Measurements from ENCODE around the gene PRRX1. TPM values are rescaled to one million over a fixed set of nuclear protein-coding genes. Genes with fewer than 3 reads are reported as not detected.

Gene PRRX1
- total RNA-seq, 2 donors from 2014 or later: not detected

DNA sequence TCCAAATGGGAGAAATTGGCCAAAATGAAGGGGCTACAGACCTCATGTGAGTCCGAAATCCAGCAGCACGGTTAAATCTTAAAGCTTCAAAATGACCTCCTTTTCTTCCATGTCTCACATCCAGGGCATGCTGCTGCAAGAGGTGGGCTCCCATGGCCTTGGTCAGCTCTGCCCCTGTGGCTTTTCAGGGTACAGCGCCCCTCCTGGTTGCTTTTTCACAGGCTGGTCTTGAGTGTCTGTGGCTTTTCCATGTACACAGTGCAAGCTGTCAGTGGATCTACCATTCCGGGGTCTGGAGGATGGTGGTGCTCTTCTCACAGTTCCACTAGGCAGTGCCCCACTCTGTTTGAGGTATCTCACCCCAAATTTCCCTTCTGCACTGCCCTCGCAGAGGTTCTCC, 78.7 kb downstream of the PRRX1 start:
- no peaks in the 10 kb centered on the region for H3K36me3 Mint-ChIP-seq (ENCODE audit: insufficient read depth in 2 of 2)
- H3K9me3 Mint-ChIP-seq: peaks cover 8 to 13% of the 10 kb centered on the region in 2 donors
- no peak overlapping the region for H3K4me3 Mint-ChIP-seq
- ATAC-seq (replicated peaks in 1 of 2): no peak
- H3K27me3 Mint-ChIP-seq (ENCODE audit: low read depth): peaks cover 15% of the 10 kb centered on the region
- no peak for DNase-seq
- no peaks in the 10 kb centered on the region for H3K4me1 Mint-ChIP-seq (ENCODE audit: low read depth)
- H3K27ac Mint-ChIP-seq: no peak overlapping the region

DNA sequence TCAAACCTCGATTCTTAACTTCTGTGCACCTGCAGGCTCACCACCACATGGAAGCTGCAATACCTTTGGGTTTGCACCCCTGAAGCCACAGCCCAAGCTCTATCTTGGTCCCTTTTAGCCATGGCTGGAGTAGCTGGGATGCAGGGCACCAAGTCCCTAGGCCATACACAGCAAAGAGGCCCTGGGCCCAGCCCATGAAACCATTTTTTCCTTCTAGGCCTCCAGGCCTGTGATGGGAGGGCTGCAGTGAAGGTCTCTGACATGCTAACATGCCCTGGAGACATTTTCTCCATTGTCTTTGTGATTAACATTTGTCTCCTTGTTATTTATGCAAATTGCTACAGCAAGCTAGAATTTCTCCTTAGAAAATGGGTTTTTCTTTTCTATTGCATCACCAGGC, 79.2 kb downstream of the PRRX1 start:
- DNase-seq (no peak), ATAC-seq (replicated peaks in 1 of 2) (no peak)
- H3K36me3 Mint-ChIP-seq (ENCODE audit: insufficient read depth in 2 of 2): no peaks in the 10 kb centered on the region
- no peak overlapping the region for H3K4me3 Mint-ChIP-seq
- no peak overlapping the region for H3K27ac Mint-ChIP-seq
- H3K27me3 Mint-ChIP-seq (ENCODE audit: low read depth): peaks cover 19% of the 10 kb centered on the region
- no peaks in the 10 kb centered on the region for H3K4me1 Mint-ChIP-seq (ENCODE audit: low read depth)
- H3K9me3 Mint-ChIP-seq: peaks cover 8 to 13% of the 10 kb centered on the region in 2 donors

DNA sequence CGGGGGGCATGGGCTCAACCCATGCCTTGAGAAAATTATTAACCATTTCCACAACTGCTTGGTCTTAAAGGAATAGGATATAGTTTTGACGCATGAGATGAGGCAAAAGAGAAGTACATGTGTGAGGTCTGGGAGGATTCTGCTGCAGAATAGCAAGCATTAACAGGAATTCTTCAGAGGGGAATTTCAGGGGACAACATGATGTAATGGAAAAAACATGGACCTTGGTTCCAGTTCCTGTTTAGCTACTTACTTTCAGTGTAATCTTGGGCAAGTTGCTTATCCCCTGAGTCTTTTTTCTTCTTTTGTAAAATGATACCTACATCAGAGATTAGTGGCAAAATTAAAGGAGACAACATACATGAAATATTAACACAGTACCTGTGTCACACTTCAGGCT, 85.6 kb downstream of the PRRX1 start:
- no peak overlapping the region for H3K4me3 Mint-ChIP-seq
- H3K9me3 Mint-ChIP-seq: no peaks in the 10 kb centered on the region
- H3K36me3 Mint-ChIP-seq (ENCODE audit: insufficient read depth in 2 of 2): no peaks in the 10 kb centered on the region
- ATAC-seq (replicated peaks in 1 of 2): no peak
- H3K27ac Mint-ChIP-seq: no peak overlapping the region
- no peaks in the 10 kb centered on the region for H3K4me1 Mint-ChIP-seq (ENCODE audit: low read depth)
- peaks cover 19% of the 10 kb centered on the region for H3K27me3 Mint-ChIP-seq (ENCODE audit: low read depth)
- DNase-seq: no peak

DNA sequence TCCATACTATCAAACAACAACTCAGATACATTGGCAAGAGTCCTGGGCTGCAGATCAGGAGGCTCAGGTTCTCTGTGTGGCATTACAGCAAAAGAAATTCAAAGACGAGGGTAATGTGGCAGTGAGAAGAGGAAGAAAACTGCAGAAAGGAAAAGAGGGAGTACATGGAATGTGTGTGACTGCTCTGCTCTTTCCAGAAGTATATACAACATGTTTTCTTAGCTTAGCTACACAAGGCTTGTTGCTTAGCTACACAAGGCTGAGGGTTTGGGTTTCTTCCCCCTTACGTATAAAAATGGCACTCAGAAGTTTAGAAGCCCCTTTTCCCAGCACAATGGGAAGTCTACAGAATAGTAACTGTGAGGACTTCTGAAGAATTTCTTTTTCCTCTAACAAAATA, 86.0 kb downstream of the PRRX1 start:
- Mint-ChIP-seq H3K4me3 (no peak overlapping the region), H3K9me3 (no peaks in the 10 kb centered on the region), H3K27ac (no peak overlapping the region), H3K4me1 (ENCODE audit: low read depth) (no peaks in the 10 kb centered on the region), H3K36me3 (ENCODE audit: insufficient read depth in 2 of 2) (no peaks in the 10 kb centered on the region), H3K27me3 (ENCODE audit: low read depth) (peaks cover 19% of the 10 kb centered on the region)
- no peak for DNase-seq
- no peak for ATAC-seq (replicated peaks in 1 of 2)

DNA sequence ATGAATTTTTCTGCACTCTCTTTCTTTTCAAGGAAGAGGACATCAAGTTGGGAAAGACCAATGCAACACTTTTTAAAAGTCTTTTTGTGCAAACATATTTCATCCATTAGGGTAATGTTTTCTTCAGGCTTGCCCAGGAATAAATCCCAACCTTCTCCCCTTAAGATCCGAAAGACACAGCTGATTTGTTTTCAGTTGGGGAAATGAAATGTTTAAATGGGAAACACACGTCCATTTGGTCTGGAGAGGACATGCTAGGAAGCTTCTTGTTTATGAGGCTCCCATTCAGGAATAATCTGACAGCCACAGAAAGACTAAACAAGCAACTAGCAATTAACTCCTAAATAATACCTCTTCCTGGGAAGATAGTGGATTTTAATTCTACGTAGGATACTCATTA, 91.9 kb downstream of the PRRX1 start:
- H3K9me3 Mint-ChIP-seq: no peaks in the 10 kb centered on the region
- H3K4me3 Mint-ChIP-seq: no peak overlapping the region
- DNase-seq (no peak), ATAC-seq (replicated peaks in 1 of 2) (no peak)
- no peak overlapping the region for H3K27ac Mint-ChIP-seq
- no peaks in the 10 kb centered on the region for H3K36me3 Mint-ChIP-seq (ENCODE audit: insufficient read depth in 2 of 2)
- H3K4me1 Mint-ChIP-seq (ENCODE audit: low read depth): no peaks in the 10 kb centered on the region
- no peaks in the 10 kb centered on the region for H3K27me3 Mint-ChIP-seq (ENCODE audit: low read depth)

DNA sequence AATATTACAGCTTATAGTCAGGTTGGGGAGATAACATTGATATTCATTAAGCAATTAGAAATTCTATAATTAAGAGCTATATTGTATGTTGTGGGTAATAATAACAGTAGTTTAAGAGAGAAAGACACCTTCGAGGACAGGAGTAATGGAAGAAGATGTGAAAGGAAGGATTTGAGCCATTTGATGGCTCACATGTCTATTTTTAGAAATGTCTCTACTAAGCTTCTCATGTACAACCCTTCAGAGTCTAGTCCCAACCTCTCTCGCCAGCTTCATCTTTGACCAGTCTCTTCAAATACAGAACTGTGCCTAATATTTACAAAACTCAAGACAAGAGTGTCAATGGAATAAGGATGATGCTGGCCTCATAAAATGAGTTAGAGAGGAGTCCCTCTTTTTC, 95.1 kb downstream of the PRRX1 start:
- DNase-seq: no peak
- Mint-ChIP-seq H3K9me3 (peaks cover 0 to 2% of the 10 kb centered on the region in 2 donors), H3K27ac (no peak overlapping the region), H3K27me3 (ENCODE audit: low read depth) (no peaks in the 10 kb centered on the region), H3K4me3 (no peak overlapping the region), H3K36me3 (ENCODE audit: insufficient read depth in 2 of 2) (no peaks in the 10 kb centered on the region), H3K4me1 (ENCODE audit: low read depth) (no peaks in the 10 kb centered on the region)
- no peak for ATAC-seq (replicated peaks in 1 of 2)

DNA sequence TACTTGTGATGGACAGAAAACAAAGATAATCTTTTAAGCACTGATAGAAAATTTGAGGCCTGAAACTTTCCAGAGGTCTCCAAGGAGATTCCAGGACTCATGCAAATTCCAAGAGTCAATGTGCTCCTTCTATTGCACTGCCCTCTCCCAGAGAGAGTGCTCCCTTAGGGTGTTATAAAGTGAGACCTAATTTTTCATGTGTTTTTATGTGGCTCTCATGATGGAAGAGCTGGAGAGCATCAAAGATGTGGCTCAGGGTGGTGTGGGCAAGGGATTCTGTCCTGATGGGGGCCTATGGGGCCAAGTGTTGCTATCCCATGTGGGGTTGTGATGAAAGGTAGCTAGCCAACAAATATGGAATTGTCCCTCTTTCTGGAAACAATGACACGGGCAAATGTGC, 101.3 kb downstream of the PRRX1 start:
- H3K4me1 Mint-ChIP-seq (ENCODE audit: low read depth): no peaks in the 10 kb centered on the region
- peaks cover 0 to 2% of the 10 kb centered on the region in 2 donors for H3K9me3 Mint-ChIP-seq
- no peak for DNase-seq
- no peak overlapping the region for H3K4me3 Mint-ChIP-seq
- H3K27ac Mint-ChIP-seq: no peak overlapping the region
- no peaks in the 10 kb centered on the region for H3K36me3 Mint-ChIP-seq (ENCODE audit: insufficient read depth in 2 of 2)
- H3K27me3 Mint-ChIP-seq (ENCODE audit: low read depth): peaks cover 6% of the 10 kb centered on the region
- ATAC-seq (replicated peaks in 1 of 2): no peak

DNA sequence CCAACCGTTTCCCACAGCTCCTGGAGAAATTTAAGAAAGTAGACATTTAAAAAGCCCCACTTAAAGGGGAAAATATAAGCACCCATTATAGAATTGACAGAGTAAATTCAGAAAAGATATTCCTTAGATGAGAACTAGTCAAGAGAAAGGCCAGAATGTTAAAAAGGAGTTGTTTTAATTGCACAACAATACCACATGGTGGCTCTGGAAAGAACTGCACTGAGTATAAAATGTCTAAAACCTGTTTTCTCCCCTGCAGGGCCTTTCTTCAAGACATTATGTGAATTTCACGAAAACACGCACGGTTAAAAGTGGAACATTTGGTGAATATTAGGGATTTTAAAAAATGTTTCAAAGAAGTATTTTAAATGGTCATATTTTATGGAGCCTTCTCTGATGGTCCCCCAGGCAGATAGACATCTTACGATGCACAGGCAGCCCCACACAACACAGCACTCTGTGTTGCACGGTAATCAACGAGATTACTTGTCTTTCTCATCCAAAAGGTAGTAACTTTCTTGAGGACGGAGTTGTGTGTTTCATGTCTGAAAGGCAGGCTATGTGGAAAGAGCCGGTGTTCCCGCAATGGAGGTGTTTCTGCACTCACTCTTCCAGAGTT, 101.9 kb downstream of the PRRX1 start:
- H3K4me3 Mint-ChIP-seq: no peak overlapping the region

DNA sequence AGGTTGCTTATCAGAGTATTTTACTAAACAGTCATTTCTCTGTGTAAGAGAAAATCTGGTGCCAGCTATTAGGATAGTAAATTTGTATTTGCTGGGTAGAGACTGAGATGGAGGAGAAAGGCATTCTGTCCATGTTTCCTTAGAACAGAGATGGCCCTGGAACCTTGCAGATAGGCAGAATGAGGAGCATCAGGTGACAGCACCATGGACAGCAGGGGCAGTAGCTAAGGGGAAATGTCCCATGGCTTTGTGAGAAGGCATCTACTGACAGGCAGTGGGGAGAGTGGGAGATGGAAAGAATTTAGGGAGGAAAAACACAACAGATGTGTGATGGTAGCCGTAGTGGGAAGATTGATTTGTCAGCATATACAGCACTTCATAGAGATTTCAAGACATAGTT, 105.0 kb downstream of the PRRX1 start:
- no peak overlapping the region for H3K4me3 Mint-ChIP-seq
- DNase-seq (no peak), ATAC-seq (replicated peaks in 1 of 2) (no peak)
- H3K36me3 Mint-ChIP-seq (ENCODE audit: insufficient read depth in 2 of 2): no peaks in the 10 kb centered on the region
- H3K27ac Mint-ChIP-seq: no peak overlapping the region
- peaks cover 6% of the 10 kb centered on the region for H3K27me3 Mint-ChIP-seq (ENCODE audit: low read depth)
- no peaks in the 10 kb centered on the region for H3K4me1 Mint-ChIP-seq (ENCODE audit: low read depth)
- H3K9me3 Mint-ChIP-seq: no peaks in the 10 kb centered on the region

More for the DNA sequence above, 101.9 kb downstream of the PRRX1 start:
- H3K36me3 Mint-ChIP-seq (ENCODE audit: insufficient read depth in 2 of 2): no peaks in the 10 kb centered on the region
- H3K9me3 Mint-ChIP-seq: peaks cover 0 to 2% of the 10 kb centered on the region in 2 donors
- no peak overlapping the region for H3K27ac Mint-ChIP-seq
- ATAC-seq (replicated peaks in 1 of 2): no peak
- H3K27me3 Mint-ChIP-seq (ENCODE audit: low read depth): peaks cover 6% of the 10 kb centered on the region
- no peaks in the 10 kb centered on the region for H3K4me1 Mint-ChIP-seq (ENCODE audit: low read depth)
- DNase-seq: no peak

DNA sequence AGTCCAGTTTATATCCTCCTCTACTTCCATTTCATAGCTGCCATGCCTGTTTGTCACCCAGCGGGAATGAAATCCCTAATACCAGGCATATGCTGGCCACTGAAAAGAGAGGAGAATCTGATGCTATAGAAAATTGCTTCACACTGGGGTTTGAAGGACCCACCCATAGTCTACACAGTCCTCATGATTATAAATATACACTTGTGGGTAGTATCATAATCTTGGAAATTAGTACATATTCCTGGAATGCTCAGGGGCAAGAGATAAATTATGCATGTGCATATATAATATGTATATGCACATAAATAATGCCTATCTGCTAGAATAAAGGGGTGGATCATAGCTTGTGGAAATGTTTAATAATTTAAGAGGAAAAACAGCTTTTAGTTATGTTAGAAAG, 105.8 kb downstream of the PRRX1 start:
- Mint-ChIP-seq H3K4me3 (no peak overlapping the region), H3K4me1 (ENCODE audit: low read depth) (no peaks in the 10 kb centered on the region), H3K27ac (no peak overlapping the region), H3K36me3 (ENCODE audit: insufficient read depth in 2 of 2) (no peaks in the 10 kb centered on the region), H3K9me3 (no peaks in the 10 kb centered on the region), H3K27me3 (ENCODE audit: low read depth) (peaks cover 6% of the 10 kb centered on the region)
- ATAC-seq (replicated peaks in 1 of 2) (no peak), DNase-seq (no peak)

DNA sequence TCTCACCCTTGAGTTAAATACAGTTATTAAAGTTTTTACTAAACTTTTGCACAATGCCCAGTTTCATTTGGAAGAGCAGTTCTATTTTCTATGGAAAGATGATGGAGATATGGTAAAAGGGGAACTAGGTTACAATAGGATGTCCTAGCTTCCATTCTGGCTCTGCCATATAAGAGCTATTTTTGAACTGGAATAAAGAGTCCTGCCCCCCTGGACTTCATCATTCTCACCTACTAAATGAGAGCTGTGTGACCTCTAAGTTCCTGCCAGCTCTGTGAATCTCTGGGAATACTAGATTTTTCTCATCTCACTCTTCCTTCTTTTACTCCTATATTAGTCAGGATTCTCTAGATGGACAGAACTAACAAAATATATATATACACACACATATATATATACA, 106.3 kb downstream of the PRRX1 start:
- no peaks in the 10 kb centered on the region for H3K9me3 Mint-ChIP-seq
- no peak overlapping the region for H3K27ac Mint-ChIP-seq
- no peaks in the 10 kb centered on the region for H3K36me3 Mint-ChIP-seq (ENCODE audit: insufficient read depth in 2 of 2)
- H3K4me1 Mint-ChIP-seq (ENCODE audit: low read depth): no peaks in the 10 kb centered on the region
- DNase-seq (no peak), ATAC-seq (replicated peaks in 1 of 2) (no peak)
- H3K4me3 Mint-ChIP-seq: no peak overlapping the region
- peaks cover 6% of the 10 kb centered on the region for H3K27me3 Mint-ChIP-seq (ENCODE audit: low read depth)

DNA sequence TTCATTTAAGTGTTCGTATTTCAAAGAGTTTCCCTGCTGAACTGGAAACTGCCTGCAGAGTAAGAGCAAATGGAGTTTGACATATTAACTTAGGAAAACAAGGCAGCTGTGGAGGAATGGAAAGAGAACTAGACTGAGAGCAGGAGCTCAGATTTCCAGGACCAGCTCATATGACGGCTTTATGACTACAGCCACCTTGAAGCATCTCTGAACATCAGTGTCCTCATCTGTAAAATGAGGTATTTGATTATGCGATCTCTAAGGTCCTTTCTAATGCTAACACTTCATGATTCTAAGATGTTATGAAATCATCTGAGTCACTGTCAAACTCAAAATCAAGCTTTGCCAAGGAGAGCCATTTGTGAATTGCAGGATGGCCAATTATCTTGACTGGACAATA, 112.3 kb downstream of the PRRX1 start:
- Mint-ChIP-seq H3K27ac (no peak overlapping the region), H3K4me3 (no peak overlapping the region), H3K9me3 (peaks cover 2 to 3% of the 10 kb centered on the region in 2 donors), H3K4me1 (ENCODE audit: low read depth) (no peaks in the 10 kb centered on the region), H3K27me3 (ENCODE audit: low read depth) (no peaks in the 10 kb centered on the region), H3K36me3 (ENCODE audit: insufficient read depth in 2 of 2) (peaks cover 0 to 3% of the 10 kb centered on the region in 2 donors)
- ATAC-seq (replicated peaks in 1 of 2) (no peak), DNase-seq (no peak)

DNA sequence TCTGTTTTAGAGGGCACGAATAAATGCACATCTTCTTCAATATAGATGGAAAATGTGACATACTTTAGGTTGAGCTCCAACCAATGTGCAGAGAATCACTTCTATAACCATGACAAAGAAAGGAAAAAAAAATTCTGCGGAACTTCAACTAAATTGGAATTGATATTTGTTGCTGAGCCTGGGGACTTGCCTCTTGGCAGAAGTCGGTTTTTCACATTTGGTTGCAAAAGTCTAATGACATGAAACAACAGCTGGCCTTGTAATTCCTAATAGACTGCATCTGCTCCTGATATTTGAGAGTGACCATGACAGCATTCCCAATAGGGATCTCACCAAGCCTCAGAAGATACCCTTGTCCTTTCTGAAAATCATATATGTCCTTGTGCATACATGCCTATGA, 112.8 kb downstream of the PRRX1 start:
- ATAC-seq (replicated peaks in 1 of 2) (no peak), DNase-seq (no peak)
- Mint-ChIP-seq H3K36me3 (ENCODE audit: insufficient read depth in 2 of 2) (peaks cover 0 to 3% of the 10 kb centered on the region in 2 donors), H3K27ac (no peak overlapping the region), H3K9me3 (peaks cover 2 to 3% of the 10 kb centered on the region in 2 donors), H3K4me1 (ENCODE audit: low read depth) (no peaks in the 10 kb centered on the region), H3K27me3 (ENCODE audit: low read depth) (no peaks in the 10 kb centered on the region), H3K4me3 (no peak overlapping the region)

Measured in activated T-cell treated with anti-CD3 and anti-CD28 coated beads, Interleukin-2, amount 50 U/mL, for 72 hours (primary cell).